Measurements from ENCODE around the gene XCL1. TPM values are rescaled to one million over a fixed set of nuclear protein-coding genes. Genes with fewer than 3 reads are reported as not detected.
A peak's percentile ranks its signal among the peaks of the same experiment; 100 is the strongest.

The XCL1 gene
- total and polyA plus RNA-seq, 2 of the 13 experiments (the other 11 are each of a cell fraction or from before 2014, with no cell fraction given): 2.5 to 7.6 TPM

GRCh38 chr1:168555508-168556046, 20.8 kb upstream of the XCL1 start (continued):
- TF ChIP-seq ZHX2 (IDR thresholded peaks at IDR 0.05; ENCODE audit: low read depth) (no peak), ZHX2 (CRISPR knock-in tag; IDR thresholded peaks at IDR 0.05; ENCODE audit: borderline replicate concordance) (no peak), ZNF605 (CRISPR knock-in tag; IDR thresholded peaks at IDR 0.05) (no peak), FOXA1 (IDR thresholded peaks at IDR 0.05) (no peak), FOXA1 (CRISPR knock-in tag; IDR thresholded peaks at IDR 0.05) (peak; percentile 44; the same call in 1 of the 2 replicates), ZNF205 (CRISPR knock-in tag; IDR thresholded peaks at IDR 0.05) (no peak), HNF4A (CRISPR knock-in tag; IDR thresholded peaks at IDR 0.05) (peak; percentile 79), MAZ (IDR thresholded peaks at IDR 0.05; ENCODE audit: borderline replicate concordance, low read depth, low read length) (peak; percentile 80; the same call in 1 of the 2 replicates), MAZ (CRISPR knock-in tag; IDR thresholded peaks at IDR 0.05; ENCODE audit: low read depth) (no peak), RARA (CRISPR knock-in tag; IDR thresholded peaks at IDR 0.05) (peak; percentile 53), SMAD3 (CRISPR knock-in tag; IDR thresholded peaks at IDR 0.05) (no peak), ARID3A (IDR thresholded peaks at IDR 0.05; ENCODE audit: low read depth, low read length) (peak; percentile 73), ZNF574 (CRISPR knock-in tag; IDR thresholded peaks at IDR 0.05) (no peak), NCOA2 (CRISPR knock-in tag; IDR thresholded peaks at IDR 0.05) (peak; percentile 70; the same call in 1 of the 2 replicates), NPAS2 (CRISPR knock-in tag; IDR thresholded peaks at IDR 0.05; ENCODE audit: borderline replicate concordance) (no peak), CREBL2 (CRISPR knock-in tag; IDR thresholded peaks at IDR 0.05; ENCODE audit: borderline replicate concordance) (no peak), ISL2 (CRISPR knock-in tag; IDR thresholded peaks at IDR 0.05) (peak; percentile 84), ZFP36 (IDR thresholded peaks at IDR 0.05; ENCODE audit: borderline replicate concordance, low read depth, low read length, partially characterized antibody) (no peak)
